Mammary epithelial cell (primary cell): ENCODE data around the gene B4GALT2.

Source experiments
- CTCF ChIP-seq, 2 donors: IDR thresholded peaks in 1 of 2; conservative IDR thresholded peaks in 1 of 2; 2 replicates each; pipeline ENCODE4 v1.5.1; 2011 to 2012; ENCODE audit warnings: inconsistent platforms in 2 of 2, low read length in 2 of 2, mild to moderate bottlenecking in 2 of 2, control low read depth in 1 of 2, low read depth in 1 of 2; ENCODE audit not compliant: insufficient read depth in 1 of 2; ENCODE audit errors: extremely low read depth in 1 of 2
- EZH2 ChIP-seq: IDR thresholded peaks from 2 replicates; pipeline ENCODE4 v1.6.1; 2012; ENCODE audit warnings: low read length, inconsistent platforms, borderline replicate concordance

- TF ChIP-seq CTCF (conservative IDR thresholded peaks at IDR 0.05 in 1 of 2, IDR thresholded peaks at IDR 0.05 in 1 of 2; ENCODE audit: extremely low read depth in 1 of 2, insufficient read depth in 1 of 2, low read depth in 1 of 2, low read length in 2 of 2) (no peak), EZH2 (no peak)
Observed at GRCh38 chr1:44032170-44032790, 53.3 kb downstream of the B4GALT2 start.
